H9 (cell line): ENCODE measurements around the gene KLLN. TPM values are rescaled to one million over a fixed set of nuclear protein-coding genes. Genes with fewer than 3 reads are reported as not detected.

Experiments used
- DNase-seq: peaks from one replicate; pipeline ENCODE4 v3.0.0-alpha.2; 2017
- H2AFZ ChIP-seq: one replicate; pipeline ENCODE4 v1.6.1; 2013; ENCODE audit warnings: mild to moderate bottlenecking, low read length, control low read depth, moderate library complexity
- H2AK5ac ChIP-seq: 2 replicates; pipeline ENCODE4 v1.6.1; 2013; ENCODE audit warnings: low read length, control low read depth, mixed read lengths; ENCODE audit not compliant: insufficient read length
- H2BK120ac ChIP-seq: one replicate; pipeline ENCODE4 v1.6.1; 2013; ENCODE audit warnings: low read depth, mild to moderate bottlenecking, low read length, control low read depth, inconsistent platforms; ENCODE audit not compliant: poor library complexity, severe bottlenecking
- H2BK12ac ChIP-seq: 2 replicates; pipeline ENCODE4 v1.6.1; 2013; ENCODE audit warnings: low read length, control low read depth, mixed read lengths, low read depth; ENCODE audit not compliant: insufficient read length
- H2BK15ac ChIP-seq: 2 replicates; pipeline ENCODE4 v1.6.1; 2013; ENCODE audit warnings: low read depth, low read length, control low read depth
- H2BK20ac ChIP-seq: one replicate; pipeline ENCODE4 v1.6.1; 2013; ENCODE audit warnings: low read depth, mild to moderate bottlenecking, low read length, control low read depth, inconsistent platforms; ENCODE audit not compliant: poor library complexity, severe bottlenecking
- H2BK5ac ChIP-seq: 2 replicates; pipeline ENCODE4 v1.6.1; 2013; ENCODE audit warnings: low read length, control low read depth, mixed read lengths; ENCODE audit not compliant: insufficient read length
- H3K14ac ChIP-seq: 2 replicates; pipeline ENCODE4 v1.6.1; 2013; ENCODE audit warnings: low read length, control low read depth; ENCODE audit not compliant: insufficient read depth
- H3K18ac ChIP-seq: 2 replicates; pipeline ENCODE4 v1.6.1; 2013; ENCODE audit warnings: low read depth, mild to moderate bottlenecking, mixed read lengths, low read length, control low read depth; ENCODE audit not compliant: insufficient read length
- H3K23ac ChIP-seq: 2 replicates; pipeline ENCODE4 v1.6.1; 2013; ENCODE audit warnings: low read length, control low read depth, mixed read lengths, low read depth; ENCODE audit not compliant: insufficient read length
- H3K23me2 ChIP-seq: 2 replicates; pipeline ENCODE4 v1.6.1; 2013; ENCODE audit warnings: low read depth, mild to moderate bottlenecking, mixed read lengths, low read length, control low read depth; ENCODE audit not compliant: insufficient read length, poor library complexity, severe bottlenecking
- H3K27ac ChIP-seq: 2 replicates; pipeline ENCODE4 v1.5.1; 2013; ENCODE audit warnings: low read length, control low read depth, mixed read lengths, low read depth; ENCODE audit not compliant: insufficient read length
- H3K27me3 ChIP-seq: 2 replicates; pipeline ENCODE4 v1.6.1; 2013; ENCODE audit warnings: low read length, control low read depth, inconsistent platforms; ENCODE audit not compliant: insufficient read depth
- H3K4ac ChIP-seq: 2 replicates; pipeline ENCODE4 v1.6.1; 2013; ENCODE audit warnings: low read depth, mild to moderate bottlenecking, control low read depth, inconsistent platforms, low read length, moderate library complexity
- H3K4me1 ChIP-seq: 2 replicates; pipeline ENCODE4 v1.6.1; 2013; ENCODE audit warnings: low read length, control low read depth, inconsistent platforms; ENCODE audit not compliant: insufficient read depth
- H3K4me2 ChIP-seq: 2 replicates; pipeline ENCODE4 v1.6.1; 2013; ENCODE audit warnings: low read length, control low read depth, mixed read lengths; ENCODE audit not compliant: insufficient read length, insufficient read depth
- H3K56ac ChIP-seq: 2 replicates; pipeline ENCODE4 v1.6.1; 2013; ENCODE audit warnings: low read depth, mild to moderate bottlenecking, mixed read lengths, low read length, control low read depth; ENCODE audit not compliant: insufficient read length
- H3K79me1 ChIP-seq: 2 replicates; pipeline ENCODE4 v1.6.1; 2013; ENCODE audit warnings: low read depth, mild to moderate bottlenecking, moderate library complexity, low read length, control low read depth, inconsistent platforms; ENCODE audit not compliant: insufficient read depth, poor library complexity, severe bottlenecking
- H3K79me2 ChIP-seq: 2 replicates; pipeline ENCODE4 v1.6.1; 2013; ENCODE audit warnings: low read length, control low read depth, inconsistent platforms; ENCODE audit not compliant: insufficient read depth
- H3K9ac ChIP-seq: 2 replicates; pipeline ENCODE4 v1.6.1; 2013; ENCODE audit warnings: low read length, control low read depth, mixed read lengths; ENCODE audit not compliant: insufficient read length; ENCODE audit errors: extremely low read depth
- H3K9me3 ChIP-seq: one replicate; pipeline ENCODE4 v1.6.1; 2013; ENCODE audit warnings: low read depth, low read length, inconsistent platforms; ENCODE audit not compliant: control insufficient read depth
- H3T11ph ChIP-seq: one replicate; pipeline ENCODE4 v1.6.1; 2013; ENCODE audit warnings: mild to moderate bottlenecking, low read length, control low read depth, inconsistent platforms
- H4K20me1 ChIP-seq: one replicate; pipeline ENCODE4 v1.6.1; 2013; ENCODE audit not compliant: control insufficient read depth, insufficient read length, insufficient read depth
- H4K5ac ChIP-seq: 2 replicates; pipeline ENCODE4 v1.6.1; 2013; ENCODE audit warnings: low read depth, mild to moderate bottlenecking, mixed read lengths, low read length, control low read depth; ENCODE audit not compliant: insufficient read length
- H4K8ac ChIP-seq: replicated peaks from 2 replicates; pipeline ENCODE4 v1.6.1; 2013; ENCODE audit warnings: low read length, control low read depth, mixed read lengths, low read depth; ENCODE audit not compliant: insufficient read length
- H4K91ac ChIP-seq: 2 replicates; pipeline ENCODE4 v1.6.1; 2013; ENCODE audit warnings: low read depth, mild to moderate bottlenecking, moderate library complexity, mixed read lengths, low read length, control low read depth; ENCODE audit not compliant: insufficient read length
- H3K27ac Mint-ChIP-seq, 3 experiments: 2 replicates in 2 of 3; 3 replicates in 1 of 3; pipeline ENCODE4 v1.8.0; 2020 to 2021; ENCODE audit warnings: mixed read lengths in 3 of 3, mild to moderate bottlenecking in 1 of 3, moderate library complexity in 1 of 3
- H3K27me3 Mint-ChIP-seq: 2 replicates; pipeline ENCODE4 v1.8.0; 2021; ENCODE audit warnings: low read depth, mild to moderate bottlenecking, moderate library complexity, mixed read lengths
- H3K36me3 Mint-ChIP-seq, 3 experiments: 2 replicates in 2 of 3; 3 replicates in 1 of 3; pipeline ENCODE4 v1.8.0; 2020 to 2021; ENCODE audit warnings: low read depth in 3 of 3, mixed read lengths in 3 of 3; ENCODE audit not compliant: insufficient read depth in 1 of 3
- H3K4me1 Mint-ChIP-seq, 2 experiments: 2 replicates each; pipeline ENCODE4 v1.8.0; 2020; ENCODE audit warnings: mixed read lengths in 2 of 2
- H3K4me3 Mint-ChIP-seq, 2 experiments: 2 replicates in 1 of 2; 3 replicates in 1 of 2; pipeline ENCODE4 v1.8.0; 2020 to 2021; ENCODE audit warnings: mild to moderate bottlenecking in 2 of 2, mixed read lengths in 2 of 2, moderate library complexity in 1 of 2
- H3K9me3 Mint-ChIP-seq, 2 experiments: 2 replicates in 1 of 2; 3 replicates in 1 of 2; pipeline ENCODE4 v1.8.0; 2020; ENCODE audit warnings: mild to moderate bottlenecking in 2 of 2, mixed read lengths in 2 of 2, moderate library complexity in 1 of 2
- CTCF ChIP-seq: fragments of 200-600 bp; sonication (generic); conservative IDR thresholded peaks from 3 replicates; pipeline ENCODE4 v1.8.0; 2021; ENCODE audit warnings: antibody characterized with exemption, mild to moderate bottlenecking
- WGBS: extraction: QIAGEN DNeasy Blood & Tissue Kit; methylation state at CpG from one replicate; pipeline ENCODE4 v1.1.7; 2013; ENCODE audit warnings: missing lambda C conversion rate, low lambda C conversion rate, mixed read lengths; ENCODE audit not compliant: insufficient read length; ENCODE audit errors: extremely low coverage; 5-methylcytosine and 5-hydroxymethylcytosine counted together
- total RNA-seq: library from RNA; stranded (reverse); gene quantifications from 2 replicates; pipeline ENCODE4 v1.2.1, GENCODE V29; 2021

Gene KLLN
- total RNA-seq, 1 experiment from 2014 or later, result 0.79 TPM

DNA sequence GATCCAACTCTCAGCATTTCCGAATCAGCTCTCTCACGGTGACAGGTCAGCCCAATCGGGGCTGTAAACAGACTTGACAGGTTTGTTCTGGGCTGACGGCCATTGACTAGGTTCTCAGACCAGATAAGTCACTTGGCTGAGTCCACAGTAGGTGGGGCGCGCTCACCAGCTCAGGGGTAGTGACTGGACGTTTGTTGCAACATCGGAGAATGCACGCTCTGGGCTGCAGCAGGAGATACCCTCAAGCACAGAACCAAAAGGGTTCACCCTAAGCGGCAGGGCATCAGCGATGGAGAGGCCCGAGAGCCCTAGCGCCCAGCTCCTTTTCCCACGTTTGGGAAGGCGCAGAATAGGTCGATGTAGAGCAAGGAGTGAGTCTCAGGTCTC, 1.8 kb downstream of the KLLN start:
- Mint-ChIP-seq H3K9me3 (no peaks in the 10 kb centered on the region; a peak in 1 of 5 replicates), H3K27ac (peak overlapping the region; percentile 95 to 99 (median 98)), H3K27me3 (peaks cover 8% of the 10 kb centered on the region; the same call in 1 of the 2 replicates), H3K36me3 (peaks cover 0 to 5% (median 0%) of the 10 kb centered on the region in 3 experiments; a peak in 4 of 7 replicates), H3K4me1 (peaks cover 22 to 23% of the 10 kb centered on the region in 2 experiments), H3K4me3 (peak overlapping the region; percentile 97 to 99)
- Histone ChIP-seq H3K4ac (no peak overlapping the region), H2AK5ac (no peak overlapping the region), H3K27me3 (no peaks in the 10 kb centered on the region), H3K27ac (no peak overlapping the region), H4K8ac (no peak overlapping the region), H4K91ac (no peak overlapping the region), H4K20me1 (no peaks in the 10 kb centered on the region), H2BK5ac (no peak overlapping the region), H3K9ac (peak overlapping the region; percentile 43), H2BK120ac (no peak overlapping the region), H3K79me1 (no peaks in the 10 kb centered on the region), H3T11ph (no peak overlapping the region), H3K4me1 (no peaks in the 10 kb centered on the region), H4K5ac (no peak overlapping the region), H3K4me2 (peak overlapping the region; percentile 85), H3K23ac (no peak overlapping the region), H3K79me2 (peaks cover 19% of the 10 kb centered on the region; the same call in 1 of the 2 replicates), H3K9me3 (no peaks in the 10 kb centered on the region), H3K56ac (no peak overlapping the region), H3K23me2 (peaks cover 17% of the 10 kb centered on the region), H2BK20ac (no peak overlapping the region), H2AFZ (no peak overlapping the region), H2BK12ac (no peak overlapping the region), H3K14ac (no peak overlapping the region), H3K18ac (peak overlapping the region; percentile 6), H2BK15ac (no peak overlapping the region)
- no CpG with 5 or more reads among the region's 16 CpGs for WGBS
- 0 out of 3 replicates have a peak, but pooled peaks have one; percentile 9 for TF ChIP-seq CTCF
- peak; percentile 62 for DNase-seq
